Esophagus squamous epithelium (tissue), 4 donors: ENCODE data around the gene GFRA1.

Experiments
- POLR2A ChIP-seq, 4 donors: fragments of 450-650 bp; IDR thresholded peaks; one replicate each; pipeline ENCODE4 v1.6.1; 2017; ENCODE audit warnings: antibody characterized with exemption in 4 of 4, mild to moderate bottlenecking in 4 of 4, moderate library complexity in 3 of 4
- TF ChIP-seq, protein P1 (sequence below), 6 experiments: fragments of 450-650 bp in 4 of 6; fragments of 200-600 bp in 2 of 6; sonication (generic) in 2 of 6; IDR thresholded peaks; one replicate each; pipeline ENCODE4 v1.5.1; 2016 to 2019; ENCODE audit warnings: antibody characterized with exemption in 6 of 6, mild to moderate bottlenecking in 4 of 6, moderate library complexity in 4 of 6

DNA sequence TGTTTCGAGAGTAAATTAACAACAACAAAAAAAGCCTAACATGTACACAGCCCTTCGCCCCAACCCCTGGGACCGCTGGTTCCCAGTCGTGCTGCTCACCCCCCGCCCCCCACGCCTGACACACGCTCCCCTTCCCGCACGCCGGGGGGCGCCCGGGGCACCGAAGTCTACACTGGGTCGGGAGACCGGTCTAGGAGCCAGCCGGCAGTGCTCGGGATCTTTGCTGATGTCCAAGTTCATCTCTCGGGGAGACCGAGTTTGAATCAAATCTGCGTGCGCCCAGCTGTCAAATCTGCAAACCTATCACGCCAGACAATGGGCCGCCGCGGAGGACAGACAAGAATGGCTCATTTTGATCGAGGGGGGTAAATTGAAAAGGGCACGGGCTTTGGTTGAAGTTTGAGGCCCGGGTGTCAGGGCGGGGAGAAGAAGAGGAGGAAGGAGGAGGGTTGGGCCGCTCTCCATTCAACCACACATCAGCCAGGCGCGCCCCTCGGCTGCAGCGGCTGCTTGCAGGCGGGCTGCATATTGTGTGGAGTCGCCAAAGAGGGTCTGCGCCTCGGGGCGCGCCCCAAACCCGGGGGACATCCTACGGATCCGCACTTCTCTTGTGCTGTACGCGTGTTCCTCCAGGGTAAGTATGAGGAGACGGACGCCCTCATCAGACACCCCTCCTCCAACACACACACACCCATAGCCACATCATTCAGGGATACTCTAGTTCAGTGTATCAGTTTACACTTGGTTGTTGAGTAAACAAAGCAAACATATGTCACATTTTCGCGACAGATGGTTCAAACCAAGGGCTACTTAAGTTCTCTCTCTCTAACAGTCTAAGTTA, 1.3 kb upstream of the GFRA1 start:
- TF ChIP-seq, protein P1, sequence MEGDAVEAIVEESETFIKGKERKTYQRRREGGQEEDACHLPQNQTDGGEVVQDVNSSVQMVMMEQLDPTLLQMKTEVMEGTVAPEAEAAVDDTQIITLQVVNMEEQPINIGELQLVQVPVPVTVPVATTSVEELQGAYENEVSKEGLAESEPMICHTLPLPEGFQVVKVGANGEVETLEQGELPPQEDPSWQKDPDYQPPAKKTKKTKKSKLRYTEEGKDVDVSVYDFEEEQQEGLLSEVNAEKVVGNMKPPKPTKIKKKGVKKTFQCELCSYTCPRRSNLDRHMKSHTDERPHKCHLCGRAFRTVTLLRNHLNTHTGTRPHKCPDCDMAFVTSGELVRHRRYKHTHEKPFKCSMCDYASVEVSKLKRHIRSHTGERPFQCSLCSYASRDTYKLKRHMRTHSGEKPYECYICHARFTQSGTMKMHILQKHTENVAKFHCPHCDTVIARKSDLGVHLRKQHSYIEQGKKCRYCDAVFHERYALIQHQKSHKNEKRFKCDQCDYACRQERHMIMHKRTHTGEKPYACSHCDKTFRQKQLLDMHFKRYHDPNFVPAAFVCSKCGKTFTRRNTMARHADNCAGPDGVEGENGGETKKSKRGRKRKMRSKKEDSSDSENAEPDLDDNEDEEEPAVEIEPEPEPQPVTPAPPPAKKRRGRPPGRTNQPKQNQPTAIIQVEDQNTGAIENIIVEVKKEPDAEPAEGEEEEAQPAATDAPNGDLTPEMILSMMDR (IDR thresholded peaks at IDR 0.05), result no peak
- TF ChIP-seq POLR2A (IDR thresholded peaks at IDR 0.05), result no peak
